Tibial nerve (tissue), 4 donors: ENCODE results near the gene ST3GAL4. TPM values are rescaled to one million over a fixed set of nuclear protein-coding genes. Genes with fewer than 3 reads are reported as not detected.
"Not testable (repeated sequence)": the region's sequence is repeated elsewhere in the genome, so short reads cannot be mapped to it uniquely, and the experiment has no call there.

Source experiments
- DNase-seq, 2 donors: peaks; one replicate each; pipeline ENCODE4 v3.0.0-alpha.2; 2019; ENCODE audit warnings: low spot score in 2 of 2
- H3K27ac ChIP-seq, 4 donors: fragments of 200-600 bp; sonication (generic) in 3 of 4; one replicate each; pipeline ENCODE4 v1.5.1; 2017 to 2019; ENCODE audit warnings: mild to moderate bottlenecking in 1 of 4
- H3K27me3 ChIP-seq, 2 donors: fragments of 200-600 bp; sonication (generic) in 1 of 2; one replicate each; pipeline versions ENCODE4 v1.5.1 to v1.6.0; 2017 to 2019
- H3K36me3 ChIP-seq, 3 donors: fragments of 200-600 bp; sonication (generic); one replicate each; pipeline ENCODE4 v1.5.1; 2018 to 2019
- H3K4me1 ChIP-seq, 4 donors: fragments of 200-600 bp; sonication (generic) in 3 of 4; one replicate each; pipeline ENCODE4 v1.5.1; 2017 to 2019
- H3K4me3 ChIP-seq, 4 donors: fragments of 200-600 bp; sonication (generic) in 3 of 4; one replicate each; pipeline ENCODE4 v1.5.1; 2017 to 2019; ENCODE audit warnings: mild to moderate bottlenecking in 1 of 4, moderate library complexity in 1 of 4
- H3K9me3 ChIP-seq, 4 donors: fragments of 200-600 bp; sonication (generic) in 3 of 4; one replicate each; pipeline ENCODE4 v1.5.1; 2017 to 2019
- CTCF ChIP-seq, 5 experiments: fragments of 200-600 bp in 3 of 5; fragments of 450-650 bp in 2 of 5; sonication (generic) in 3 of 5; IDR thresholded peaks; one replicate each; pipeline ENCODE4 v1.5.1; 2016 to 2019; ENCODE audit warnings: antibody characterized with exemption in 5 of 5, mild to moderate bottlenecking in 3 of 5, moderate library complexity in 2 of 5
- EP300 ChIP-seq, 2 donors: sonication (generic); formaldehyde crosslinking; IDR thresholded peaks; one replicate each; pipeline ENCODE4 v1.6.1; 2017; ENCODE audit warnings: antibody characterized with exemption in 2 of 2, mild to moderate bottlenecking in 1 of 2
- POLR2A ChIP-seq, 2 donors: fragments of 450-650 bp; IDR thresholded peaks; one replicate each; pipeline ENCODE4 v1.6.1; 2017; ENCODE audit warnings: antibody characterized with exemption in 2 of 2, mild to moderate bottlenecking in 2 of 2, moderate library complexity in 2 of 2
- WGBS, 2 donors: methylation state at CpG; one replicate each; pipeline ENCODE4 v1.1.5; 2018; 5-methylcytosine and 5-hydroxymethylcytosine counted together
- total RNA-seq, 4 donors: library from RNA; depleted of rRNA; stranded (reverse); fragments of >200 nt; gene quantifications; one replicate each; pipeline ENCODE4 v1.1.0, GENCODE V29; 2016

The ST3GAL4 gene
- total RNA-seq, result 100 to 1,000 TPM in 2 of 4 donors, 10 to 100 TPM in 2; 68.1 to 162 (median 122) TPM

- TF ChIP-seq CTCF (IDR thresholded peaks at IDR 0.05) (peak in 1 of 5 experiments; percentile 22), EP300 (IDR thresholded peaks at IDR 0.05) (peak in 1 of 2 donors; percentile 63), POLR2A (IDR thresholded peaks at IDR 0.05) (peak in 1 of 2 donors; percentile 61)
- H3K4me3 ChIP-seq, result peak within 1 kb of the TSS; percentile 44 to 81 (median 60)
- WGBS, 2 donors, result 0 to 2% methylated on average over 5 to 24 of the region's 71 CpGs
- no peaks in the 10 kb centered on the region for H3K9me3 ChIP-seq
- peak; percentile 64 to 66 for DNase-seq
- H3K27me3 ChIP-seq, result no peaks in the 10 kb centered on the region
- peak within 1 kb of the TSS; percentile 86 to 93 (median 86) for H3K27ac ChIP-seq
- no peaks in the 10 kb centered on the region for H3K36me3 ChIP-seq
- peaks cover 0 to 87% (median 51%) of the 10 kb centered on the region in 4 donors for H3K4me1 ChIP-seq
Measured at GRCh38 chr11:126355324-126355925, at the start of gene ST3GAL4. ST3GAL4 (plus strand) TSS chr11:126355686; CDS start chr11:126406156, 50,470 bp downstream.

DNA sequence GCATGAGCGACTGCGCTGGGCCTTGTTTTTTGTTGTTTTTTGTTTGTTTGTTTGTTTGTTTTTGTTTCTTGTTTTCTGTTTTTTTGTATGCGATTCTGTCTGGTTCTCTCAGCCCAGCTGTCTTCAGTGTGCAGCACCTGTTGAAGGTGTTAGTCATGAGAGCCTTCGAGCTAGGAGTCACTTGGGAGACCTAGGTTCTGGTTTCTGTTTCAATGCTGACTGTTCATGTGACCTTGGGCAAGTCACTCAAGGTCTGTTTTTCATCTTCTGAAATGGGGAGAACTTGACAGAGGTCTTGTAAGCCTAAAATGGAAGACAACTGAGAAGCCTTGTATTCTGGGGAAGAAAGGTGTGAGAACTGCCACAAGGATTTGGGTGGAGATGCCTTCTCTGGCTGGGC, 49.8 kb upstream of the ST3GAL4 start:
- TF ChIP-seq POLR2A (IDR thresholded peaks at IDR 0.05) (no peak), CTCF (IDR thresholded peaks at IDR 0.05) (no peak), EP300 (IDR thresholded peaks at IDR 0.05) (no peak)
- WGBS, 2 donors, result 91 to 93% methylated on average over 4 of the region's 4 CpGs

GRCh38 chr11:126307706-126308105, 47.8 kb upstream of the ST3GAL4 start:
- no peak for TF ChIP-seq EP300 (IDR thresholded peaks at IDR 0.05)
- TF ChIP-seq CTCF (IDR thresholded peaks at IDR 0.05), result peak in 3 of 5 experiments; percentile 17 to 45 (median 30)
- H3K27ac ChIP-seq, result peak overlapping the region in 2 of 4 donors; percentile 45 to 72
- DNase-seq, result no peak
- no peak overlapping the region for H3K4me3 ChIP-seq
- H3K4me1 ChIP-seq, result peaks cover 0 to 76% (median 22%) of the 10 kb centered on the region in 4 donors
- WGBS, 2 donors, result 9 to 15% methylated on average over 5 of the region's 5 CpGs
- no peaks in the 10 kb centered on the region for H3K9me3 ChIP-seq
- H3K27me3 ChIP-seq, result no peaks in the 10 kb centered on the region
- peaks cover 0 to 14% (median 0%) of the 10 kb centered on the region in 3 donors for H3K36me3 ChIP-seq

More for the DNA sequence above, 49.8 kb upstream of the ST3GAL4 start:
- H3K4me1 ChIP-seq, result peaks cover 0 to 63% (median 17%) of the 10 kb centered on the region in 4 donors
- peak overlapping the region in 2 of 4 donors; percentile 6 to 39 for H3K27ac ChIP-seq
- peaks cover 0 to 20% (median 0%) of the 10 kb centered on the region in 3 donors for H3K36me3 ChIP-seq
- H3K9me3 ChIP-seq, result no peaks in the 10 kb centered on the region
- no peak overlapping the region for H3K4me3 ChIP-seq
- DNase-seq, result no peak
- H3K27me3 ChIP-seq, result no peaks in the 10 kb centered on the region

GRCh38 chr11:126308271-126308671, 47.2 kb upstream of the ST3GAL4 start:
- Histone ChIP-seq H3K27ac (peak overlapping the region in 2 of 4 donors; percentile 45 to 72), H3K36me3 (peaks cover 0 to 20% (median 0%) of the 10 kb centered on the region in 3 donors), H3K4me1 (peaks cover 0 to 76% (median 21%) of the 10 kb centered on the region in 4 donors), H3K9me3 (no peaks in the 10 kb centered on the region), H3K27me3 (no peaks in the 10 kb centered on the region), H3K4me3 (no peak overlapping the region)
- no peak for DNase-seq
- 40 to 46% methylated on average over 4 of the region's 4 CpGs for WGBS, 2 donors
- TF ChIP-seq CTCF (IDR thresholded peaks at IDR 0.05), result no peak
- TF ChIP-seq POLR2A (IDR thresholded peaks at IDR 0.05), result no peak
- no peak for TF ChIP-seq EP300 (IDR thresholded peaks at IDR 0.05)

GRCh38 chr11:126308771-126309170, 46.7 kb upstream of the ST3GAL4 start:
- Histone ChIP-seq H3K36me3 (peaks cover 0 to 20% (median 0%) of the 10 kb centered on the region in 3 donors), H3K27ac (peak overlapping the region in 2 of 4 donors; percentile 45 to 72), H3K4me1 (peaks cover 0 to 72% (median 20%) of the 10 kb centered on the region in 4 donors)
- H3K4me3 ChIP-seq, DNase-seq, H3K27me3 ChIP-seq, H3K9me3 ChIP-seq: not testable (repeated sequence)
- WGBS, 2 donors, result 70 to 83% methylated on average over 4 of the region's 4 CpGs
